K562 (cell line): ENCODE results near the gene BSCL2. TPM values are rescaled to one million over a fixed set of nuclear protein-coding genes. Genes with fewer than 3 reads are reported as not detected.

Experiments
- ARID2 ChIP-seq: fragments of 450-650 bp; IDR thresholded peaks from 2 replicates; pipeline ENCODE4 v1.6.1; 2017; ENCODE audit warnings: antibody characterized with exemption, mild to moderate bottlenecking
- ASH1L ChIP-seq: fragments of 450-650 bp; IDR thresholded peaks from 2 replicates; pipeline ENCODE4 v1.6.1; 2018; ENCODE audit warnings: borderline replicate concordance, mild to moderate bottlenecking, low read depth; ENCODE audit not compliant: partially characterized antibody
- CREB3 ChIP-seq: fragments of 450-650 bp; conservative IDR thresholded peaks from 2 replicates; pipeline ENCODE4 v1.6.1; 2016; ENCODE audit warnings: missing genetic modification characterization, low read depth, mild to moderate bottlenecking, missing compliant biosample characterization, moderate library complexity
- DNMT1 ChIP-seq: fragments of 450-650 bp; IDR thresholded peaks from 2 replicates; pipeline ENCODE4 v1.6.1; 2016; ENCODE audit warnings: antibody characterized with exemption, mild to moderate bottlenecking
- GATA2 ChIP-seq: sonication (generic); formaldehyde crosslinking; IDR thresholded peaks from 2 replicates; pipeline ENCODE4 v1.4.0; 2020; ENCODE audit warnings: mild to moderate bottlenecking, missing genetic modification reagents
- HSF4 ChIP-seq: fragments of 250-450 bp; sonication (Bioruptor Pico); IDR thresholded peaks from 2 replicates; pipeline ENCODE4 v2.1.2; 2022; ENCODE audit warnings: mild to moderate bottlenecking, moderate library complexity, borderline replicate concordance
- ILK ChIP-seq: fragments of 450-650 bp; IDR thresholded peaks from 2 replicates; pipeline ENCODE4 v1.6.1; 2016; ENCODE audit warnings: missing genetic modification characterization, low read depth, mild to moderate bottlenecking, missing compliant biosample characterization, moderate library complexity, borderline replicate concordance
- MCM2 ChIP-seq: fragments of 450-650 bp; IDR thresholded peaks from 2 replicates; pipeline ENCODE4 v1.6.1; 2017; ENCODE audit warnings: low read depth, mild to moderate bottlenecking
- NCOA4 ChIP-seq: fragments of 450-650 bp; IDR thresholded peaks from 2 replicates; pipeline ENCODE4 v1.6.1; 2018; ENCODE audit warnings: mild to moderate bottlenecking; ENCODE audit not compliant: partially characterized antibody
- PRDM10 ChIP-seq: fragments of 450-650 bp; IDR thresholded peaks from 2 replicates; pipeline ENCODE4 v1.6.1; 2018; ENCODE audit not compliant: partially characterized antibody
- PTTG1 ChIP-seq: fragments of 450-650 bp; IDR thresholded peaks from 2 replicates; pipeline ENCODE4 v1.6.1; 2016; ENCODE audit warnings: low read depth, mild to moderate bottlenecking, missing genetic modification characterization, missing compliant biosample characterization
- RAD21 ChIP-seq, 2 experiments: fragments of 250-450 bp in 1 of 2; fragments of 450-650 bp in 1 of 2; sonication (Bioruptor Pico) in 1 of 2; formaldehyde crosslinking in 1 of 2; IDR thresholded peaks in 1 of 2; conservative IDR thresholded peaks in 1 of 2; 2 replicates each; pipeline versions ENCODE4 v1.4.0 to v1.8.0; 2020 to 2022; ENCODE audit warnings: mild to moderate bottlenecking in 2 of 2, moderate library complexity in 1 of 2
- RBM22 ChIP-seq: fragments of 200-400 bp; formaldehyde crosslinking; IDR thresholded peaks from 2 replicates; pipeline ENCODE4 v1.6.1; 2018; ENCODE audit warnings: low read length, low read depth; ENCODE audit not compliant: poor library complexity, severe bottlenecking
- SMAD1 ChIP-seq: fragments of 150-350 bp; IDR thresholded peaks from 2 replicates; pipeline ENCODE4 v1.6.1; 2014; ENCODE audit warnings: low read length, low read depth; ENCODE audit not compliant: partially characterized antibody
- SOX6 ChIP-seq: fragments of 450-650 bp; IDR thresholded peaks from 2 replicates; pipeline ENCODE4 v1.6.1; 2014; ENCODE audit warnings: mild to moderate bottlenecking
- TSC22D4 ChIP-seq: fragments of 450-650 bp; IDR thresholded peaks from 2 replicates; pipeline ENCODE4 v1.6.1; 2016; ENCODE audit warnings: missing genetic modification characterization, missing biosample characterization, control low read depth
- ZBTB7A ChIP-seq: IDR thresholded peaks from 2 replicates; pipeline ENCODE4 v1.6.1; 2011; ENCODE audit warnings: low read depth, mild to moderate bottlenecking, low read length, moderate library complexity, borderline replicate concordance; ENCODE audit not compliant: control insufficient read depth
- ZBTB8A ChIP-seq: fragments of 450-650 bp; IDR thresholded peaks from 2 replicates; pipeline ENCODE4 v1.6.1; 2018; ENCODE audit warnings: mild to moderate bottlenecking, moderate library complexity; ENCODE audit not compliant: partially characterized antibody
- ZNF668 ChIP-seq: fragments of 250-450 bp; sonication (Bioruptor Pico); IDR thresholded peaks from 2 replicates; pipeline ENCODE4 v1.8.0; 2022; ENCODE audit warnings: mild to moderate bottlenecking, inconsistent platforms
- ZNF717 ChIP-seq: fragments of 250-450 bp; sonication (Bioruptor Pico); IDR thresholded peaks from 2 replicates; pipeline ENCODE4 v1.5.0; 2021
- polyA plus RNA-seq, 8 experiments: library from polyadenylated mRNA; depleted of rRNA in 4 of 8; stranded (reverse) in 5 of 8; unstranded in 3 of 8; fragments of >200 nt; fragmentation: Nextera tagmentation in 2 of 8; fragmentation: Illumina TruSeq in 1 of 8; extraction: Ambion mirVana in 2 of 8; extraction: Trizol in 1 of 8; gene quantifications; 2 replicates each; pipeline versions ENCODE4 v1.2.1 to v1.2.3, GENCODE V29; 2011 to 2014; ENCODE audit warnings: inconsistent platforms in 1 of 8, missing spikeins in 1 of 8
- total RNA-seq, 7 experiments: library from RNA; depleted of rRNA in 6 of 7; stranded (reverse); fragments of >200 nt in 6 of 7; fragmentation: Illumina TruSeq in 2 of 7; extraction: Trizol in 2 of 7; gene quantifications; 2 replicates each; pipeline versions ENCODE4 v1.2.1 to v1.2.3, GENCODE V29; 2011 to 2021; ENCODE audit warnings: low replicate concordance in 1 of 7
- TF ChIP-seq, protein P1 (sequence below): fragments of 250-450 bp; sonication (Bioruptor Pico); IDR thresholded peaks from 2 replicates; pipeline ENCODE4 v1.6.1; 2021; ENCODE audit warnings: mild to moderate bottlenecking

BSCL2 gene
- total and polyA plus RNA-seq, 9 of the 15 experiments (the other 6 are each of a cell fraction or from before 2014, with no cell fraction given) = 18.9 to 51.7 (median 35.2) TPM

DNA sequence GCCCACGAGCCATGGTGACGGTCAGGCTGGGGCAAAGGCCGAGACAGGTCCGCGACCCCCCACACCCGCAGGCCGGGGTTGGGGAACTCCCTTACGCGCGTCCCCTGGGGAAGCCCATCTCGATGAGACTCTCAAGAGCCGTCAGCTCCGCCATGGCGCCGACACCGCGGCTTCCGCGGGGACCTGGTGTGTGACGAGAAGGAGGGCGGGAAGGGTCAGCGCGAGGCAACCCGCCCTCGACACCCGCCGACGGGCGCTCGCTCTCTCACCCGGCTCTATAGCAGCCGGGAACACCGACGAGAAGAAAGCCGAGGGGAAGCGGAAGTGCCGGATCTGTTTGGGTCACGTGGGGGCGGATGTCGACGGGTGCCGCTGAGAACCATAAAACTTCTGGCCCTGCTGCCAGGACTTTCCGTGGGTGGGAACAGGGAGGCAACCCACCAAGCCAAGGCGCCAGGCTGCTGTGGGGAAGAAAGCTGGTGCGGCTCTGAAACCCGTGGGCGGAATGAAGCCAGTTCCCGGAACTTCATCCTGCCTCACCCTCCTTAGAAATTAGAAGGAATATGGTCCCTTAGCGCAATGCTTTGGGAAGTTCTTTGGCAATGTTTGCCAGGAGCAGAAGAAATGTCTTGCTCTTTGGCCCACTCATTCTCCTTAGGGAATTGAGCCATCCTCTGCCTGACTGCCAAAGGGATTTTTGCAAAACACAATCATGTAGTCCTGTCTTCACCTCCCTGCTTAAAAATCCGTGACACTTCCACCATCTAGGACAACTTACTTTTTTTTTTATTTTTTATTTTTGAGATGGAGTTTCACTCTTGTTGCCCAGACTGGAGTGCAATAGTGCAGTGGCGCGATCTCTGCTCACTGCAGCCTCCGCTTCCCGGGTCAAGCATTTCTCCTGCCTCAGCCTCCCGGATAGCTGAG is 28.2 kb downstream of the BSCL2 start, which contains the start of gene UBXN1 (continued):
- TF ChIP-seq GATA2 = no peak
- no peak for TF ChIP-seq ZBTB8A
- TF ChIP-seq PTTG1 (tag) = no peak
- no peak for TF ChIP-seq NCOA4
- no peak; the same call in 1 of the 2 replicates for TF ChIP-seq DNMT1
- TF ChIP-seq RBM22 = no peak
- no peak for TF ChIP-seq ZNF717 (CRISPR knock-in tag)
- TF ChIP-seq, protein P1, sequence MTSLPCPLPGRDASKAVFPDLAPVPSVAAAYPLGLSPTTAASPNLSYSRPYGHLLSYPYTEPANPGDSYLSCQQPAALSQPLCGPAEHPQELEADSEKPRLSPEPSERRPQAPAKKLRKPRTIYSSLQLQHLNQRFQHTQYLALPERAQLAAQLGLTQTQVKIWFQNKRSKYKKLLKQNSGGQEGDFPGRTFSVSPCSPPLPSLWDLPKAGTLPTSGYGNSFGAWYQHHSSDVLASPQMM = no peak
- peak; percentile 33 for TF ChIP-seq PRDM10
- TF ChIP-seq SOX6 = 0 out of 2 replicates have a peak, but pooled peaks have one; percentile 21
- TF ChIP-seq CREB3 (tag) = 0 out of 2 replicates have a peak, but pooled peaks have one; percentile 48
- peak; percentile 29; the same call in 1 of the 2 replicates for TF ChIP-seq ZBTB7A
- peak; percentile 49 for TF ChIP-seq SMAD1
- TF ChIP-seq RAD21 (CRISPR knock-in tag; conservative IDR thresholded peaks at IDR 0.05 in 1 of 2, IDR thresholded peaks at IDR 0.05 in 1 of 2) = 0 out of 4 replicates have a peak, but pooled peaks of 1 of the 2 experiments have one; percentile 5
- no peak for TF ChIP-seq MCM2
- TF ChIP-seq TSC22D4 (tag) = no peak
- no peak for TF ChIP-seq ARID2
- no peak for TF ChIP-seq HSF4 (CRISPR knock-in tag)
- TF ChIP-seq ZNF668 (CRISPR knock-in tag) = no peak
- no peak for TF ChIP-seq ASH1L
- TF ChIP-seq ILK = no peak
